A673 (cell line): Measurements from ENCODE around the gene NCKAP5. TPM values are rescaled to one million over a fixed set of nuclear protein-coding genes. Genes with fewer than 3 reads are reported as not detected.

Experiments
- BruUV-seq: library from RNA; stranded (reverse); fragments of 400-500 nt; replicated peaks from 2 replicates; lab custom pipeline; 2021; lab: Mats Ljungman, UMichigan
- CTCF ChIA-PET: fragments of 300-600 bp; sonication (Branson Sonifier 250); formaldehyde crosslinking; loops from one replicate; lab custom pipeline; 2022; ENCODE audit warnings: antibody characterized with exemption; lab: Charles Lee
- POLR2A ChIA-PET: fragments of 300-600 bp; sonication (Branson Sonifier 250); formaldehyde crosslinking; loops from one replicate; lab custom pipeline; 2022; ENCODE audit warnings: antibody characterized with exemption; ENCODE audit not compliant: low non-redundant PET; lab: Charles Lee
- DNase-seq: peaks from one replicate; pipeline ENCODE4 v3.0.0-alpha.2; 2015; ENCODE audit warnings: low spot score
- H3K27ac ChIP-seq: fragments of 200-600 bp; sonication (generic); 2 replicates; pipeline ENCODE4 v1.5.1; 2016; ENCODE audit warnings: mixed run types, low read depth, mild to moderate bottlenecking, mixed read lengths, antibody characterized with exemption, low read length; ENCODE audit not compliant: poor library complexity, severe bottlenecking
- H3K27me3 ChIP-seq: fragments of 200-600 bp; sonication (generic); replicated peaks from 2 replicates; pipeline ENCODE4 v1.6.1; 2017; ENCODE audit warnings: mixed run types, low read depth, mild to moderate bottlenecking, mixed read lengths, antibody characterized with exemption, low read length; ENCODE audit not compliant: insufficient read depth, poor library complexity
- H3K36me3 ChIP-seq: fragments of 200-600 bp; sonication (generic); 2 replicates; pipeline ENCODE4 v1.6.1; 2016; ENCODE audit warnings: mixed run types, mild to moderate bottlenecking, mixed read lengths, antibody characterized with exemption, low read length; ENCODE audit not compliant: insufficient read depth, poor library complexity, severe bottlenecking
- H3K4me1 ChIP-seq: fragments of 200-600 bp; sonication (generic); 2 replicates; pipeline ENCODE4 v1.6.1; 2017; ENCODE audit warnings: mixed run types, mild to moderate bottlenecking, mixed read lengths, antibody characterized with exemption, low read length; ENCODE audit not compliant: insufficient read depth, poor library complexity, severe bottlenecking
- H3K4me3 ChIP-seq: fragments of 200-600 bp; sonication (generic); 2 replicates; pipeline ENCODE4 v1.5.1; 2016; ENCODE audit warnings: low read depth, mixed run types, mild to moderate bottlenecking, mixed read lengths, low read length; ENCODE audit not compliant: poor library complexity, severe bottlenecking
- H3K9me3 ChIP-seq: fragments of 200-600 bp; sonication (generic); 2 replicates; pipeline ENCODE4 v1.6.1; 2016; ENCODE audit warnings: mixed run types, low read depth, mild to moderate bottlenecking, mixed read lengths, antibody characterized with exemption, low read length; ENCODE audit not compliant: poor library complexity, severe bottlenecking
- CTCF ChIP-seq: fragments of 300-800, 200-600 bp; sonication (generic); conservative IDR thresholded peaks from 2 replicates; pipeline ENCODE4 v1.5.1; 2017; ENCODE audit warnings: low read depth, mild to moderate bottlenecking, antibody characterized with exemption, low read length, moderate library complexity, mixed read lengths
- EZH2 ChIP-seq: fragments of 200-600 bp; sonication (generic); IDR thresholded peaks from 2 replicates; pipeline ENCODE4 v1.6.1; 2017; ENCODE audit warnings: borderline replicate concordance, low read depth, mild to moderate bottlenecking, mixed read lengths, antibody characterized with exemption, low read length; ENCODE audit not compliant: poor library complexity, severe bottlenecking
- intact Hi-C: fragments of 100-400 bp; cut with micrococcal nuclease; formaldehyde crosslinking; loops from one replicate; pipeline ENCODE4 v1.10.0; 2022; ENCODE audit not compliant: unreplicated experiment
- total RNA-seq: library from RNA; stranded (reverse); gene quantifications from 2 replicates; pipeline ENCODE4 v1.2.3, GENCODE V29; 2021

NCKAP5 gene
- total RNA-seq, 1 experiment from 2014 or later, result 26.6 TPM

DNA sequence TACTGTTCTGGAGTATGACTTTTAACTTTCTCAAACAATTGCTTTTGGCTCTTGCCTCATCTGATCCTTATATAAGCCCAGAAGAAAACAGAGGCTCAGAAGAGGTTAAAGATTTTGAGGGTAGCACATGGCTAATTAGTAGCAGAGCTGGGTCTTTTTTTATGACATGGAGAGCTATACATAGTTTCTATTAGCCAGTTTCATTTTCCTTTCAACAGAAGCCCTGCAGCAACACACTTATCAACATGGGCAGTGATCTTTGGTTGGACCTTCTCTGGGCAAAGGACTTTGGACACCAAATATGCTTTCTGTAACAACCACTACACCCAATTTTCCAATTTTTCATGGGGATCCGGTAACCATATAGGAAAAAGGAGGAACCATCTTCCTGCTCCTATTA is 64.9 kb downstream of the NCKAP5 start:
- TF ChIP-seq CTCF, result no peak
- TF ChIP-seq EZH2, result no peak
- H3K9me3 ChIP-seq, result no peaks in the 10 kb centered on the region
- no peaks in the 10 kb centered on the region for H3K27me3 ChIP-seq
- ChIA-PET POLR2A (interaction anchor here (0.6 kb wide), 1 partner anchor 327 kb away, joined by 15 read pairs; no protein-coding TSS in a partner anchor), CTCF (no interaction called here)
- intact Hi-C loops, result loop anchor here (10.0 kb wide), 2 partner anchors 141 to 689 kb away; no protein-coding TSS in a partner anchor
- no peak for DNase-seq
- H3K4me1 ChIP-seq, result peaks cover 99% of the 10 kb centered on the region
- H3K27ac ChIP-seq, result peak overlapping the region; percentile 99
- no TSS peak for BruUV-seq
- no peaks in the 10 kb centered on the region for H3K36me3 ChIP-seq
- no peak overlapping the region for H3K4me3 ChIP-seq

DNA sequence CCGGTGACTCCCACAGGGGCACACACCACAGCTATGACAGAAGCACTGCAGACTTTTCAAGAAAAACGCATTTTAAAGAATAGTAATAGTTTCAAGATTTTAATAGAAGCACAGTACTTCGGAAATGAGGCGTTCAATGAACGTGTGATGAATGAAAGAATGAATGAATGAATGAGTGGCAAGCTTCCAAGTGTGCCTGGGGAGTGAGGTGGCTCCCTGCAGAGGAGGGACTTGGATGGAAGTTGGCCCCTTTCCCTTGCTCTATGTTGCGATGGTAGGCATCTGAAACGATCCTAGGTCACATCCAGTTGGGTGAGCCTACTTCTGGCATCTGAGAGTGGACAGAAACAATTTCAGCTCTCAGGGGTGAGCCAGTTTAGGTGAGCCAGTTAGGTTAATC is 65.6 kb downstream of the NCKAP5 start:
- CTCF ChIA-PET, result no interaction called here
- H3K27ac ChIP-seq, result peak overlapping the region; percentile 99
- H3K36me3 ChIP-seq, result no peaks in the 10 kb centered on the region
- H3K4me1 ChIP-seq, result peaks cover 98% of the 10 kb centered on the region
- BruUV-seq, result no TSS peak
- POLR2A ChIA-PET, result interaction anchor here (0.6 kb wide), 1 partner anchor 327 kb away, joined by 15 read pairs; no protein-coding TSS in a partner anchor
- TF ChIP-seq CTCF (no peak), EZH2 (no peak)
- H3K27me3 ChIP-seq, result no peaks in the 10 kb centered on the region
- no peak for DNase-seq
- no peak overlapping the region for H3K4me3 ChIP-seq
- H3K9me3 ChIP-seq, result no peaks in the 10 kb centered on the region
- intact Hi-C loops, result loop anchor here (10.0 kb wide), 2 partner anchors 142 to 688 kb away; no protein-coding TSS in a partner anchor

DNA sequence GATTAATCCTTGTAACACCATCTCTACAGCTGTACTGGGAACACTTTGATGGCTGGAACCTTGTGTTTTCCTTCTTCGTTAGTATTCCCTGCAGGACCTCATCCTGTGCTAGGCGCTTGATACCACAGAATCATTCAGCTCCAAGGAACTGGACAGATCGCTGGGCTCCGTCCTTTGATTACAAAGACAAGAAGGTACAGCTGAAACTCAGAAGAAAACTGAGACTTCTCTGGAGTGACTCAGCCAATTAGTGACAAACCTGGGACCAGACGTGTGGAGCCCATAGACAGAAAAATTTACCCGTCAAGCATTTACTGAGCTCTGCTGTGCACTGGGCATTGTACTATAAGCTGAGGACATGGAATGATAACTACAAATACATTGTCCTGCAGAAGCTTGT is 67.3 kb downstream of the NCKAP5 start:
- Histone ChIP-seq H3K36me3 (no peaks in the 10 kb centered on the region), H3K4me1 (peaks cover 98% of the 10 kb centered on the region), H3K27me3 (no peaks in the 10 kb centered on the region), H3K4me3 (no peak overlapping the region), H3K9me3 (no peaks in the 10 kb centered on the region), H3K27ac (peak overlapping the region; percentile 99)
- TF ChIP-seq CTCF (no peak), EZH2 (no peak)
- intact Hi-C loops, result loop anchor here (10.0 kb wide), 2 partner anchors 144 to 686 kb away; no protein-coding TSS in a partner anchor
- ChIA-PET POLR2A (interaction anchor here (0.6 kb wide), 1 partner anchor 1555 kb away, joined by 4 read pairs; no protein-coding TSS in a partner anchor), CTCF (interaction anchor here (0.7 kb wide), 1 partner anchor 60 kb away, joined by 3 read pairs; no protein-coding TSS in a partner anchor)
- no TSS peak for BruUV-seq
- DNase-seq, result peak; percentile 69
